Nephron (organoid): ENCODE results near the gene C12orf60.

Experiments used
- H3K27ac Mint-ChIP-seq, 3 experiments: 2 replicates each; pipeline ENCODE4 v1.8.0; 2020; ENCODE audit warnings: mixed read lengths in 3 of 3, mild to moderate bottlenecking in 2 of 3, moderate library complexity in 1 of 3
- H3K27me3 Mint-ChIP-seq: 2 replicates; pipeline ENCODE4 v1.8.0; 2021; ENCODE audit warnings: low read depth, mild to moderate bottlenecking, moderate library complexity, mixed read lengths
- H3K36me3 Mint-ChIP-seq: 2 replicates; pipeline ENCODE4 v1.8.0; 2020; ENCODE audit warnings: low read depth, mixed read lengths
- H3K4me1 Mint-ChIP-seq: 2 replicates; pipeline ENCODE4 v1.8.0; 2020; ENCODE audit warnings: mixed read lengths
- H3K4me3 Mint-ChIP-seq, 3 experiments: 2 replicates each; pipeline ENCODE4 v1.8.0; 2020; ENCODE audit warnings: mild to moderate bottlenecking in 3 of 3, mixed read lengths in 3 of 3, moderate library complexity in 2 of 3
- H3K9me3 Mint-ChIP-seq: 2 replicates; pipeline ENCODE4 v1.8.0; 2020; ENCODE audit warnings: mixed read lengths
- CTCF ChIP-seq, 3 experiments: fragments of 200-600 bp; sonication (generic); IDR thresholded peaks; one replicate each; pipeline ENCODE4 v1.5.0; 2021; ENCODE audit warnings: antibody characterized with exemption in 3 of 3; ENCODE audit not compliant: unreplicated experiment in 3 of 3

The C12orf60 gene

GRCh38 chr12:14767617-14768016 is 35.9 kb upstream of the C12orf60 start:
- H3K36me3 Mint-ChIP-seq = peaks cover 43% of the 10 kb centered on the region
- no peak for TF ChIP-seq CTCF (IDR thresholded peaks at IDR 0.05; ENCODE audit: unreplicated experiment in 3 of 3)
- H3K27ac Mint-ChIP-seq = peak overlapping the region in 2 of 3 experiments; percentile 38 to 97
- H3K4me1 Mint-ChIP-seq = peaks cover 30% of the 10 kb centered on the region
- peaks cover 4% of the 10 kb centered on the region for H3K9me3 Mint-ChIP-seq
- H3K4me3 Mint-ChIP-seq = peak overlapping the region; percentile 35 to 96 (median 42)
- H3K27me3 Mint-ChIP-seq = no peaks in the 10 kb centered on the region

DNA sequence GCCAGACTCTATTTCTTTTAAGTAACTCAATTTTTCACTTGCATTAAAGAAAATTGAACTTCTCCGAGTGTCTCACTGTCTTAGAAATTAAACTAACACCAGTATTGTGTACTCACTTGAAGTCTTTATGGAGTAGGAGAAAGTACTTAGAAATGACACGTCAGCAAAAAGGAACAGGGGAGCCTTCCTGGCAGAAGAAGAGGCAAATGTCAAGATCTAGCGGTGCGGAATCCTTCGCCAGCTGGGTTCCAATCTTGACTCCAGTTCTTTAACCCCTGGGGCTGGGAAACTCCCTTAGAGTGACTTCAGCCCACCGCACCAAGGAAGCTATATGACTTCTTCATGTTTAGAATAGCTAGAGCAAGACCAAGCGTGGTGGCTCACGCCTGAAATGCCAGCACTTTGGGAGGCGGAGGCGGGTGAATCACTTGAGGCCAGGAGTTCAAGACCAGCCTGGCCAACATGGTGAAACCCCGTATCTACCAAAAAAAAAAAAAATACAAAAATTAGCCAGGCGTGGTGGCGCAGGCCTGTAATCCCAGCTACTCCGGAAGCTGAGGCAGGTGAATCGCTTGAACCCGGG is 34.6 kb upstream of the C12orf60 start:
- peaks cover 4% of the 10 kb centered on the region for H3K9me3 Mint-ChIP-seq
- H3K4me1 Mint-ChIP-seq = peaks cover 31% of the 10 kb centered on the region
- peak overlapping the region; percentile 96 to 98 (median 96) for H3K4me3 Mint-ChIP-seq
- no peak for TF ChIP-seq CTCF (IDR thresholded peaks at IDR 0.05; ENCODE audit: unreplicated experiment in 3 of 3)
- H3K36me3 Mint-ChIP-seq = peaks cover 41% of the 10 kb centered on the region
- H3K27ac Mint-ChIP-seq = peak overlapping the region; percentile 95 to 99 (median 97)
- H3K27me3 Mint-ChIP-seq = no peaks in the 10 kb centered on the region

GRCh38 chr12:14769466-14769968 is 34.0 kb upstream of the C12orf60 start:
- no peak for TF ChIP-seq CTCF (IDR thresholded peaks at IDR 0.05; ENCODE audit: unreplicated experiment in 3 of 3)
- Mint-ChIP-seq H3K4me3 (peak overlapping the region; percentile 96 to 98 (median 96)), H3K27me3 (no peaks in the 10 kb centered on the region), H3K27ac (peak overlapping the region; percentile 95 to 99 (median 97)), H3K9me3 (peaks cover 4% of the 10 kb centered on the region), H3K36me3 (peaks cover 38% of the 10 kb centered on the region), H3K4me1 (peaks cover 36% of the 10 kb centered on the region)

DNA sequence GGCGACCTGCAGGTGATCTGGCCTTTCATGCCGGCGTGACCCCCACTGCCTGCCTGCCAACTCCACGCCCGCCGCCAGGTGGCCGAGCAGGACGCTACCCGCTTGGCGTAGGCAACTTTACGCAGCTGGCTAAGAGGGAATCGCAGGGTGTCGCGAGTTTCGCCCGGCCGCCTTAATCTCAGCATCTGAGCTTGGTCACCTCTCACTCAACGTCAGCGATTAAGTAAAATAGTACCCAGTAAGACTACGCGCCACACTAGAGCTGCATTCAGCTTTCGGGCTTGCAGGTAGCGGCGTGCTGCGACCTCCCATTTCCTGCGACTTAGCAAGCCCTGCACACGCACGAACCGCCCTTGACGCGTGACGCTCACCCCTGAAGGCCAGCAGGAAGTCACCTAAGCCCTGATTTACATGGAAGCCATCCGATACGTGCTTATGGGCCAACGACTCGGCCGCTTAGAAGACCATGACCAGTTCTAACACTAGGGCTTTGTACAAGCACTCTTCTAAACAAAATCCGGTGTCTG is 33.4 kb upstream of the C12orf60 start:
- TF ChIP-seq CTCF (IDR thresholded peaks at IDR 0.05; ENCODE audit: unreplicated experiment in 3 of 3) = peak; percentile 74 to 78 (median 77)
- Mint-ChIP-seq H3K27ac (peak overlapping the region; percentile 95 to 99 (median 97)), H3K36me3 (peaks cover 33% of the 10 kb centered on the region), H3K4me3 (peak overlapping the region; percentile 96 to 98 (median 96)), H3K27me3 (no peaks in the 10 kb centered on the region), H3K4me1 (peaks cover 36% of the 10 kb centered on the region), H3K9me3 (peaks cover 4% of the 10 kb centered on the region)

DNA sequence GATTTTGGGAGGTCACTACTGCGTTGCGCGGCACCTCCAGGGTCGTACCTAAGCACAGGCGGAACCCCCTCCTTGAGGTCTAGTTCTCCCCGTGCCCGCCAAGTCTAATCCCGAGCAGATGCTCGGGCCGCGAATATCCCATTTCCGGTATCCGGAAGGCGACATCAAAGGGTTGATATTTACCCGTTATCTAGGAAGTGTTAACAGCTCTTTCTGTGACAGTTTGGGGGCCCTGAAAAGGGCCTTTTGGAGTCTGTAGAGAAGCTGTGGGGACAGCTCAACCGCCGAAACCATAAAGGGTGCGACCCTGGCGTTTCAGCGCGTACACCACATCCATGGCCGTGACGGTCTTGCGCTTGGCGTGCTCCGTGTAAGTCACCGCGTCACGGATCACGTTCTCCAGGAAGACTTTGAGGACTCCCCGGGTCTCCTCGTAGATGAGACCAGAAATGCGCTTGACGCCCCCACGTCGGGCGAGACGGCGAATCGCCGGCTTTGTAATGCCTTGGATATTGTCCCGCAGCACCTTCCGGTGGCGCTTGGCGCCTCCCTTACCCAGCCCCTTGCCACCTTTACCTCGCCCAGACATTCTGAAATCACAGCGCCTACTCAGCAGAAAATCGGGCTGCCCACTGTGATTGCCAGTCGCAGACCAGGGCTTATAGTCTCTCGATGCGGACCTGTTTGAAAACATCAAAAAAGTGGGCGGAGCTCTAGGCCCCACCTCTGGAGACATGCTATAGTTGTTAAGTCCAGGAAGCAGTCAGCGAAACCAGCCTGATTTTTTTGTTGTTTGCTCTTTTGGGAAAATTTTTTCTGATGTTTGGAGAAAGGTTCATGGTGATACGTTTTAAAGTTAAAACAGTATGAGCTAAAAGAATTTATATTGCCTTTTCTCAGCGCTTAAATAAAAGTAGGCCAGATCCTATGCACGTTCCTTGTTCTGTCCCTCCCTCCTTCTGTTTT is 32.7 kb upstream of the C12orf60 start:
- no peak for TF ChIP-seq CTCF (IDR thresholded peaks at IDR 0.05; ENCODE audit: unreplicated experiment in 3 of 3)
- Mint-ChIP-seq H3K27me3 (no peaks in the 10 kb centered on the region), H3K27ac (peak overlapping the region; percentile 95 to 99 (median 97)), H3K36me3 (peaks cover 26% of the 10 kb centered on the region), H3K9me3 (peaks cover 3% of the 10 kb centered on the region), H3K4me3 (peak overlapping the region; percentile 96 to 98 (median 96)), H3K4me1 (peaks cover 43% of the 10 kb centered on the region)
